Epithelial cell of umbilical artery (primary cell): ENCODE results near the gene PXMP4. TPM values are rescaled to one million over a fixed set of nuclear protein-coding genes. Genes with fewer than 3 reads are reported as not detected.

Experiments
- total RNA-seq: library from RNA; depleted of rRNA; stranded (reverse); fragments of >200 nt; gene quantifications from 2 replicates; pipeline ENCODE4 v1.2.3, GENCODE V29; 2014

PXMP4 gene
- total RNA-seq = 3.9 and 4.3 TPM in 2 replicates

GRCh38 chr20:33719989-33720709 is at the start of gene PXMP4:
Gene PXMP4, minus strand, starts transcription at chr20:33720310. Its CDS starts 103 bp downstream, at chr20:33720207.

GRCh38 chr20:33731693-33732165 is 11.6 kb upstream of the PXMP4 start, which contains the start of gene ZNF341:
Gene ZNF341, plus strand, starts transcription at chr20:33731996. Its CDS starts 26 bp downstream, at chr20:33732022.

GRCh38 chr20:33686100-33686983 is 33.8 kb downstream of the PXMP4 start, which contains the start of gene E2F1:
Gene E2F1, minus strand, starts transcription at chr20:33686385. Its CDS starts 121 bp downstream, at chr20:33686264.

GRCh38 chr20:33674294-33675135 is 45.6 kb downstream of the PXMP4 start, which contains the start of gene NECAB3:
Gene NECAB3, minus strand, starts transcription at chr20:33674428. Its CDS starts 76 bp downstream, at chr20:33674352.

GRCh38 chr20:33666293-33667244 is 53.5 kb downstream of the PXMP4 start, which contains the start of gene ACTL10:
Gene ACTL10, plus strand, starts transcription at chr20:33666943. Its CDS starts 555 bp downstream, at chr20:33667498.

GRCh38 chr20:33662172-33662571 is 57.9 kb downstream of the PXMP4 start, which contains the start of gene C20orf144:
Gene C20orf144, plus strand, starts transcription at chr20:33662327. Its CDS starts 19 bp downstream, at chr20:33662346.

Other genes with a start within 250 kb of the PXMP4 start
- gene CBFA2T2, start 230.2 kb downstream of the PXMP4 start, total RNA-seq = 3.2 and 5.3 TPM in 2 replicates
- gene C20orf144, start 58.0 kb downstream of the PXMP4 start, total RNA-seq = 0.32 TPM in 1 of 2 replicates, not detected in the other
- 3.6 and 4.0 TPM in 2 replicates for gene ACTL10, start 53.4 kb downstream of the PXMP4 start, total RNA-seq
- 15.2 and 19.5 TPM in 2 replicates for gene NECAB3, start 45.9 kb downstream of the PXMP4 start, total RNA-seq
- 11.4 and 12.0 TPM in 2 replicates for gene E2F1, start 33.9 kb downstream of the PXMP4 start, total RNA-seq
- 0.65 and 0.76 TPM in 2 replicates for gene ZNF341, start 11.7 kb upstream of the PXMP4 start, total RNA-seq
- gene CHMP4B, start 91.0 kb upstream of the PXMP4 start, total RNA-seq = 47.4 and 77.1 TPM in 2 replicates